Naive B cell (primary cell): Measurements from ENCODE around the gene ZSWIM3. TPM values are rescaled to one million over a fixed set of nuclear protein-coding genes. Genes with fewer than 3 reads are reported as not detected.
A peak's percentile ranks its signal among the peaks of the same experiment; 100 is the strongest.
"Not testable (repeated sequence)": the region's sequence is repeated elsewhere in the genome, so short reads cannot be mapped to it uniquely, and the experiment has no call there.

Experiments
- ATAC-seq, 2 donors: fragments of 150-1000 bp; cut with Tn5 transposase; 2 replicates each; pipeline ENCODE4 v1.10.0; 2021; ENCODE audit warnings: low read depth in 2 of 2, mild to moderate bottlenecking in 2 of 2, moderate library complexity in 2 of 2
- DNase-seq: peaks from one replicate; pipeline ENCODE4 v3.0.0; 2022
- H3K27ac Mint-ChIP-seq, 6 donors: one replicate each; pipeline ENCODE4 v1.8.0; 2020 to 2022; ENCODE audit warnings: mild to moderate bottlenecking in 6 of 6, mixed read lengths in 6 of 6, moderate library complexity in 5 of 6, inconsistent platforms in 2 of 6
- H3K27me3 Mint-ChIP-seq, 3 donors: one replicate each; pipeline ENCODE4 v1.8.0; 2021 to 2022; ENCODE audit warnings: mixed read lengths in 3 of 3, mild to moderate bottlenecking in 1 of 3
- H3K36me3 Mint-ChIP-seq, 2 donors: one replicate each; pipeline ENCODE4 v1.8.0; 2020 to 2022; ENCODE audit warnings: mixed read lengths in 2 of 2, inconsistent platforms in 1 of 2, mild to moderate bottlenecking in 1 of 2
- H3K4me1 Mint-ChIP-seq, 3 donors: one replicate each; pipeline ENCODE4 v1.8.0; 2020 to 2022; ENCODE audit warnings: mixed read lengths in 3 of 3, inconsistent platforms in 1 of 3, mild to moderate bottlenecking in 1 of 3, moderate library complexity in 1 of 3
- H3K4me3 Mint-ChIP-seq, 8 donors: one replicate each; pipeline ENCODE4 v1.8.0; 2020 to 2022; ENCODE audit warnings: mild to moderate bottlenecking in 8 of 8, mixed read lengths in 8 of 8, moderate library complexity in 8 of 8, inconsistent platforms in 2 of 8
- H3K9me3 Mint-ChIP-seq, 7 donors: one replicate each; pipeline ENCODE4 v1.8.0; 2020 to 2022; ENCODE audit warnings: mixed read lengths in 7 of 7, mild to moderate bottlenecking in 5 of 7, inconsistent platforms in 2 of 7, moderate library complexity in 1 of 7
- polyA plus RNA-seq, 6 donors: library from polyadenylated mRNA; unstranded; fragments of 300-500 nt; fragmentation: Illumina TruSeq; gene quantifications; one replicate each; pipeline ENCODE4 v1.2.3, GENCODE V29; 2021; ENCODE audit warnings: low read depth in 6 of 6

ZSWIM3 gene
- polyA plus RNA-seq, 6 donors from 2014 or later = 1.3 to 2.9 (median 1.8) TPM; not detected in 1

DNA sequence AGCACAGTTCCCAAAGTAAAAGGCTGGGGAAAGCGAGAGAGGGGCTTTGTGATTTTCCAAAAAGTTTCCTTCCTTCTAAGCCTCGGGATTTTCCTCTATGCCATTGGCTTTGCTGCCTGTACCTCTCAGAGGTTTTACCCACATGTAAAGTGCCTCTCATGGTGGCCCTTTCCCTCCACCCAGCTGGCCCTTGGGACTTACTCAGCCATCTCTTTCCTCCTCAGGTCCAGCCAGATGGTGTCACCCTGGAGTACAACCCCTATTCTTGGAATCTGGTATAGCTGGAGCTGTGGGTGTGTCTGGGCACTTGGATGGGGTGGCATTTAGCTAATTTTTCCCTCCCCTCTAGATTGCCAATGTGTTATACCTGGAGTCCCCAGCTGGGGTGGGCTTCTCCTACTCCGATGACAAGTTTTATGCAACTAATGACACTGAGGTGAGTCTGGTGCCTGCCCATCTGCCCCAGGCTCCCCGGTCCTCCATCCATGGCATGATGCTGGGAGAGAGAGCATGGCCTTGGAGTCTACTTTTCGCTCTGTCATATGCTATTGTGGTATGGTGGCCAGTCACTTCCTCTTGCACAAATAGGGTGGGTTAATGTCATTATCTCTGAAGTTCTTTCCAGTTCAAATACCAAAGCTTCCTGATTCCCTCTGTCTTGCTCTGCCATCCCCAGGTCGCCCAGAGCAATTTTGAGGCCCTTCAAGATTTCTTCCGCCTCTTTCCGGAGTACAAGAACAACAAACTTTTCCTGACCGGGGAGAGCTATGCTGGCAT is 34.8 kb downstream of the ZSWIM3 start:
- Mint-ChIP-seq H3K9me3 (no peaks in the 10 kb centered on the region), H3K4me3 (peak overlapping the region; percentile 91 to 98 (median 95)), H3K27me3 (no peaks in the 10 kb centered on the region), H3K36me3 (peaks cover 0 to 5% of the 10 kb centered on the region in 2 donors), H3K4me1 (peaks cover 21 to 32% (median 29%) of the 10 kb centered on the region in 3 donors), H3K27ac (peak overlapping the region in 5 of 6 donors; percentile 46 to 93 (median 74))
- DNase-seq (no peak), ATAC-seq (no peak)

DNA sequence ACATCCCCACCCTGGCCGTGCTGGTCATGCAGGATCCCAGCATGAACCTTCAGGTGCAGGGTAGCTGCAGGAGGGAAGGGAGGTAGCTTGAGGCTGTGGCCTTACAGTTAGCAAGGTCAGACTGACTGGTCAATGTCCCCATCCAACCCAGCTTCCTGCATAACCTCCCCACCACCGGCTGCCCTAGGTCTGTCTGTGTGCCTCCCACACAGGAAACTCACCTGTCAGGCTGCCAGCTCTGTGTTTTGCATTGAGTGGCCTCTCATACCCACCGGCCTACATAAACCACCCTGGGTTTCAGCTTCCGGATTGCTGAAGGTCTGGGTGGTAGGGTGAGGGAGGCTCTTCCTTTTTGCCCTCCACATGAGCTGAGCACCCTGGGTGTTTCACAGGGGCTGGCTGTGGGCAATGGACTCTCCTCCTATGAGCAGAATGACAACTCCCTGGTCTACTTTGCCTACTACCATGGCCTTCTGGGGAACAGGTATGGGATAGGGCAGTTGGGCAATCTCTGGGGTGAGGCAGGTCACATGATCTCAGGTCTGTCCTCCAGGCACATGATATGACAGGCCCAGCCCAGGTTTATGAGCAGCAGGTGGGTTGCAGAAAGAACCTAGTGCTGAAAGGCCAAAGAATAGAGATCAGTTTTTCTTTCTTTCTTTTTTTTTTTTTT is 35.5 kb downstream of the ZSWIM3 start:
- H3K36me3 Mint-ChIP-seq = peaks cover 0 to 5% of the 10 kb centered on the region in 2 donors

DNA sequence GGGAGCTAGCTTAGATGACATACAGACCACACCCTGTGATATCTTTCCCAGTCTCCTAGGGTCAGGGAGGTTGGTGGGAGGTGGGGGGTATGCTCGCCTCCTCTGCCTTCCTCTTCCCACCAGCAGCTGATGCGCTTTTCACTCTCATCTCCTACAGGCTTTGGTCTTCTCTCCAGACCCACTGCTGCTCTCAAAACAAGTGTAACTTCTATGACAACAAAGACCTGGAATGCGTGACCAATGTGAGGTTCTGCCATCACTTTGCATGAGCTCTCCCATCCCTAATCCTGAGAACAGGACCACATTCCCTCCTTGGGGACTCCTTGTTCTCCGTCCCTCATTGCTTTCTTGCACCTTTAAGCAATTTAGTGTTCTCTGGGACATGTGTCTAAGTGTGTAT is 36.4 kb downstream of the ZSWIM3 start:
- DNase-seq (no peak), ATAC-seq (no peak)
- H3K27ac Mint-ChIP-seq = no peak overlapping the region
- peaks cover 1 to 5% of the 10 kb centered on the region in 2 donors for H3K36me3 Mint-ChIP-seq
- peaks cover 24 to 32% (median 32%) of the 10 kb centered on the region in 3 donors for H3K4me1 Mint-ChIP-seq
- no peaks in the 10 kb centered on the region for H3K9me3 Mint-ChIP-seq
- no peaks in the 10 kb centered on the region for H3K27me3 Mint-ChIP-seq
- H3K4me3 Mint-ChIP-seq = peak overlapping the region in 5 of 8 donors; percentile 21 to 80 (median 42)

More for the DNA sequence above, 35.5 kb downstream of the ZSWIM3 start:
- DNase-seq (no peak), ATAC-seq (no peak)
- peaks cover 21 to 32% (median 29%) of the 10 kb centered on the region in 3 donors for H3K4me1 Mint-ChIP-seq
- peak overlapping the region in 7 of 8 donors; percentile 91 to 98 (median 94) for H3K4me3 Mint-ChIP-seq
- no peaks in the 10 kb centered on the region for H3K9me3 Mint-ChIP-seq
- peak overlapping the region in 4 of 6 donors; percentile 36 to 93 (median 60) for H3K27ac Mint-ChIP-seq
- no peaks in the 10 kb centered on the region for H3K27me3 Mint-ChIP-seq

DNA sequence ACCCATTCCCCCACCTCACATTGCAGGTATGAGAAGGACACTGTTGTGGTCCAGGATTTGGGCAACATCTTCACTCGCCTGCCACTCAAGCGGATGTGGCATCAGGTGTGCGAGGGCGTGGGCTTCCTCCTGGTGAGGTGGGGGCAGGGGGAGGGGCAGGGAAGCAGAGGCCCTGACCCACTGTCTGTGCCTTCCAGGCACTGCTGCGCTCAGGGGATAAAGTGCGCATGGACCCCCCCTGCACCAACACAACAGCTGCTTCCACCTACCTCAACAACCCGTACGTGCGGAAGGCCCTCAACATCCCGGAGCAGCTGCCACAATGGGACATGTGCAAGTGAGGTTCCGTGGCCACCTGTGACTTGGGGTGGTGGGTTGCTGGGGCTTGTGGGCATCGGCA is 37.4 kb downstream of the ZSWIM3 start:
- Mint-ChIP-seq H3K9me3 (no peaks in the 10 kb centered on the region), H3K4me3 (peak overlapping the region in 1 of 8 donors; percentile 80), H3K27me3 (no peaks in the 10 kb centered on the region), H3K27ac (no peak overlapping the region), H3K4me1 (peaks cover 25 to 30% (median 27%) of the 10 kb centered on the region in 3 donors), H3K36me3 (peaks cover 4 to 5% of the 10 kb centered on the region in 2 donors)
- ATAC-seq (no peak), DNase-seq (no peak)

DNA sequence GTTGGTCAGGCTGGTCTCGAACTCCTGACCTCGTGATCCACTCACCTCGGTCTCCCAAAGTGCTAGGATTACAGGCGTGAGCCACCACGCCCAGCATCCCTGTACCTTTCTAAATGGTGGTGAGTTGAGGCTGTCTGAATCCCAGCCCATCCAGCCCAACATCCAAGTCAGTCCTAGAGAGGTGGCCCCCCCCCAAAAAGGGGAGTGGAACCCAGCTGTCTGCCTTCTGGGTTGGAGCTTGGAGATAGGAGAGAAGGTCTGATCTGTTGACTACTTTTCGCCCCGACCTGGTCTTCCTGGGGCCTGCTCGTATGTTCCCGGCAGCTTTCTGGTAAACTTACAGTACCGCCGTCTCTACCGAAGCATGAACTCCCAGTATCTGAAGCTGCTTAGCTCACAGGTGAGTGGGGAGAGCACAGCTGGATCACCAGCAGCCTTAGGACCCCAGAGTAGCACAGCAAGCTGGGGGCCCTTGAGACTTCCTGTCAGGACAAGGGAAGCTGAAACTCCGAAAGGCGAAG is 39.3 kb downstream of the ZSWIM3 start:
- Mint-ChIP-seq H3K36me3 (peaks cover 4 to 5% of the 10 kb centered on the region in 2 donors), H3K4me3 (no peak overlapping the region), H3K27me3 (no peaks in the 10 kb centered on the region), H3K27ac (peak overlapping the region in 1 of 6 donors; percentile 54), H3K9me3 (no peaks in the 10 kb centered on the region), H3K4me1 (peaks cover 14 to 18% (median 17%) of the 10 kb centered on the region in 3 donors)
- DNase-seq (no peak), ATAC-seq (no peak)

DNA sequence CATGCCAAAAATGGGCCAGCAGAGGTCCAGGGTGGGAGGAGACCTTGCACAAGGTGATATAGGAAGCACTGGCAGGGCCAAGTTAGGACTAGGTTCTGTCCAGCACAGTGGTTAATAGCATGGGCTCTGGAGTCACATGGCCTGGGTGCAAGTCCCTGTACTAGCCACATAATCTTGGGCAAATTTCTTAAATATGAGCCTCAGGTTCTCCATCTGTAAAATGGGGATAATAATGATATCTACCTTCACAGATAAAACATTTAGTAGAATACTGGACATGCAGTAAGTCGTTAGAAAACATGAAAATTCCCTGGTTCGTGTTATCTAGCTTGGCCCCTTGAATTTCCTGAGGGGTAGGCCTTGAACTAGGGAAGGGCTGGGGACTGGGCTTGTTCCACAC is 39.9 kb downstream of the ZSWIM3 start:
- H3K9me3 Mint-ChIP-seq = no peaks in the 10 kb centered on the region
- peaks cover 11 to 15% (median 12%) of the 10 kb centered on the region in 3 donors for H3K4me1 Mint-ChIP-seq
- peaks cover 4 to 5% of the 10 kb centered on the region in 2 donors for H3K36me3 Mint-ChIP-seq
- ATAC-seq = no peak
- no peak overlapping the region for H3K4me3 Mint-ChIP-seq
- no peaks in the 10 kb centered on the region for H3K27me3 Mint-ChIP-seq
- no peak for DNase-seq
- H3K27ac Mint-ChIP-seq = peak overlapping the region in 1 of 6 donors; percentile 23

DNA sequence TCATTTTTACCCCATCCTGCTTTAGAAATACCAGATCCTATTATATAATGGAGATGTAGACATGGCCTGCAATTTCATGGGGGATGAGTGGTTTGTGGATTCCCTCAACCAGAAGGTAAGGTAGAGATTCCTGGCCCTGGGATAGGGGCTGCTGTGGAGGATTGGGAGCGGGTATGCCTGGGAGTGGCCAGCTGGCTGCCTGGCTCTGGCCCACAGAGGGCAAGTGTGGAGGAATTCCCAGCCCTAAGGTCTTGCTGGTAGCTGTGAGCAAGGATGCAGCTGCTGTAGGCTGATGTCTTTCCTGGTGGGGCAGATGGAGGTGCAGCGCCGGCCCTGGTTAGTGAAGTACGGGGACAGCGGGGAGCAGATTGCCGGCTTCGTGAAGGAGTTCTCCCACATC is 40.3 kb downstream of the ZSWIM3 start:
- no peak for DNase-seq
- Mint-ChIP-seq H3K27ac (peak overlapping the region in 2 of 6 donors; percentile 6 to 23), H3K9me3 (no peaks in the 10 kb centered on the region), H3K27me3 (no peaks in the 10 kb centered on the region), H3K4me3 (no peak overlapping the region), H3K36me3 (peaks cover 4 to 5% of the 10 kb centered on the region in 2 donors), H3K4me1 (peaks cover 7 to 13% (median 9%) of the 10 kb centered on the region in 3 donors)
- no peak for ATAC-seq

DNA sequence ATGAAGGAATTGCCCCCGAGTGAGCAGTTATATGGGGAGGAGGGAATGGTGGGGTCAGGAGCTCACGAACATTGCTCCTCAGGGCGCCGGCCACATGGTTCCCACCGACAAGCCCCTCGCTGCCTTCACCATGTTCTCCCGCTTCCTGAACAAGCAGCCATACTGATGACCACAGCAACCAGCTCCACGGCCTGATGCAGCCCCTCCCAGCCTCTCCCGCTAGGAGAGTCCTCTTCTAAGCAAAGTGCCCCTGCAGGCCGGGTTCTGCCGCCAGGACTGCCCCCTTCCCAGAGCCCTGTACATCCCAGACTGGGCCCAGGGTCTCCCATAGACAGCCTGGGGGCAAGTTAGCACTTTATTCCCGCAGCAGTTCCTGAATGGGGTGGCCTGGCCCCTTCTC is 40.9 kb downstream of the ZSWIM3 start:
- H3K9me3 Mint-ChIP-seq = no peaks in the 10 kb centered on the region
- peaks cover 4 to 5% of the 10 kb centered on the region in 2 donors for H3K36me3 Mint-ChIP-seq
- H3K4me1 Mint-ChIP-seq = peaks cover 5 to 19% (median 9%) of the 10 kb centered on the region in 3 donors
- H3K27me3 Mint-ChIP-seq = no peaks in the 10 kb centered on the region
- no peak overlapping the region for H3K4me3 Mint-ChIP-seq
- DNase-seq (no peak), ATAC-seq (no peak)
- H3K27ac Mint-ChIP-seq = no peak overlapping the region

DNA sequence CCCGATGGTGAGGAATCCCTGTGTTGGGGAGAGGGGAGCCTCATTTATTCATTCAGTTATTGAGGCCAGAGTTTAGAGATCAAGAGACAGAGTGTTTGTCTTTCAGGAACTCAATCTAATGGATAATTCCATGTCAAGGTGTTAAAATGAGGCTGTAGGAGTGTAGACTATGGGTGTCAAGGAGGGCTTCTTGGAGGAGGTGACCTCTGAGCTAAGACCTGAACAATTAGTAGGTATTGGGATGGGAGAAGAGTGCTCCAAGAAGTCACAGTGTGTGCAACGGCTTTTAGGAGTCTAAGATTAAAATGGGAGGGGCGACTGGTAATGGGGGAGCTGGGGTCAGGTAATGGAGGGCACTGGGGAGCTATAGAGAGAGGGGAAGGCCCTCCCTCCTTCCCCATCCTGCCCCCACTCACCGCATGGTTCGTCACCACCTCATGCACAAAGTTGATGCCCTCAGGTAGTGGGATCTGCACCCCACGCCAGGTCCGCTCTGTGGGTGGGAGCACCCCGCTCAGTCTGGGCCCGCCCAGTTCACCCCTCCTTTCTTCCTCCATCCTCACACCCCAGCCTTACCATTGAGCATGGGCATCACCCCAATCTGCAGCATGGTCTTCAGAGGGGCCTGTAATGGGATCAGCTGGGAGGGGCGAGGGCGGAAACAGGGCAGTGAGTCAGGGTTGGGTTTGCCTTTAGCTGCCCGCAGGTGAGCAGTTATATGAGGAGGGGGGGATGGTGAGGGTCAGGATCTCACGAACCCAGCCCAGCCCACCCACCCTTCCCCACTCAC is 41.8 kb downstream of the ZSWIM3 start:
- H3K27ac Mint-ChIP-seq = peak overlapping the region in 2 of 6 donors; percentile 68 to 92
- no peak for ATAC-seq
- no peak for DNase-seq
- H3K9me3 Mint-ChIP-seq = no peaks in the 10 kb centered on the region
- H3K36me3 Mint-ChIP-seq = peaks cover 0 to 4% of the 10 kb centered on the region in 2 donors
- peaks cover 5 to 18% (median 6%) of the 10 kb centered on the region in 3 donors for H3K4me1 Mint-ChIP-seq
- no peak overlapping the region for H3K4me3 Mint-ChIP-seq
- H3K27me3 Mint-ChIP-seq = no peaks in the 10 kb centered on the region

DNA sequence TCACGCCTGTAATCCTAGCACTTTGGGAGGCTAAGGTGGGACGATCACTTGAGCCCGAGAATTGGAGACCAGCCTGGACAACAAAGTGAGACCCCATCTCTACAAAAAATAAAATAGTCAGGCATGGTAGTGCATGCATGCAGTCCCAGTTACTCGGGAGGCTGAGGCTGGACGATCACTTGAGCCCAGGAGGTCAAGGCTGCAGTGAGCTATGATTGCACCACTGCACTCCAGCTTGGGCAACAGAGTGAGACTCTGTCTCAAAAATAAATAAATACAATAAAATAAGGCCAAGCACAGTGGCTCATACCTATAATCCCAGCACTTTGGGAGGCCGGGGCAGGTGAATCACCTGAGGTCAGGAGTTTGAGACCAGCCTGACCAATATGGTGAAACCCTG is 43.9 kb downstream of the ZSWIM3 start:
- H3K4me1 Mint-ChIP-seq = peaks cover 5 to 18% (median 6%) of the 10 kb centered on the region in 3 donors
- not testable (repeated sequence) for DNase-seq, H3K27me3 Mint-ChIP-seq, ATAC-seq, H3K9me3 Mint-ChIP-seq, H3K4me3 Mint-ChIP-seq, H3K27ac Mint-ChIP-seq, H3K36me3 Mint-ChIP-seq

DNA sequence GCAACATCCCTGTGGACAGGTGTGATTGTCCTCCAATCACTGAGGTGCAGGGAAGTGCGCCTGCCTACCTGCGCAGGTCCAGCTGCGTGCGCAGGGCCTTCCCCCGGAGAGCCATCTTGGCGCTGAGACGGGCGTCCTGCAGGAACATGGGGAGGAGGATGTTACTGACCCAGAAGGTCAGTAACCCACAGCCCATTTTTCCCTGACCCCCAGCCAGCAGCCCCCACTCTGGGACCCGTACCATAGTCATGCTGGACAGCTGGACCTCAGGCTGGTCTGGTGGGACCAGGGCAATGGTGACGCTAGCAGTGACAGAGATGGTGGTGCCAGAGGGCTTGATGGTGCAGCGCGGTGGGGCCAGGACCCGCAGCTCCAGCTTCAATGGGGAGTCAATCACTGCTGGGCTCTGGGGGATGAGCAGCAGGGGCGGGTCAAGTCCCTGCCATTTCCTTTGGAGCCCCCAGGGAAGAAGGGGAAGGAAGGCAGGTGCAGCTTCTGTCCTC is 44.8 kb downstream of the ZSWIM3 start:
- no peak overlapping the region for H3K27ac Mint-ChIP-seq
- DNase-seq = no peak
- H3K4me3 Mint-ChIP-seq = no peak overlapping the region
- no peak for ATAC-seq
- H3K4me1 Mint-ChIP-seq = peaks cover 5 to 18% (median 6%) of the 10 kb centered on the region in 3 donors
- H3K9me3 Mint-ChIP-seq = no peaks in the 10 kb centered on the region
- H3K27me3 Mint-ChIP-seq = no peaks in the 10 kb centered on the region
- peaks cover 0 to 4% of the 10 kb centered on the region in 2 donors for H3K36me3 Mint-ChIP-seq

DNA sequence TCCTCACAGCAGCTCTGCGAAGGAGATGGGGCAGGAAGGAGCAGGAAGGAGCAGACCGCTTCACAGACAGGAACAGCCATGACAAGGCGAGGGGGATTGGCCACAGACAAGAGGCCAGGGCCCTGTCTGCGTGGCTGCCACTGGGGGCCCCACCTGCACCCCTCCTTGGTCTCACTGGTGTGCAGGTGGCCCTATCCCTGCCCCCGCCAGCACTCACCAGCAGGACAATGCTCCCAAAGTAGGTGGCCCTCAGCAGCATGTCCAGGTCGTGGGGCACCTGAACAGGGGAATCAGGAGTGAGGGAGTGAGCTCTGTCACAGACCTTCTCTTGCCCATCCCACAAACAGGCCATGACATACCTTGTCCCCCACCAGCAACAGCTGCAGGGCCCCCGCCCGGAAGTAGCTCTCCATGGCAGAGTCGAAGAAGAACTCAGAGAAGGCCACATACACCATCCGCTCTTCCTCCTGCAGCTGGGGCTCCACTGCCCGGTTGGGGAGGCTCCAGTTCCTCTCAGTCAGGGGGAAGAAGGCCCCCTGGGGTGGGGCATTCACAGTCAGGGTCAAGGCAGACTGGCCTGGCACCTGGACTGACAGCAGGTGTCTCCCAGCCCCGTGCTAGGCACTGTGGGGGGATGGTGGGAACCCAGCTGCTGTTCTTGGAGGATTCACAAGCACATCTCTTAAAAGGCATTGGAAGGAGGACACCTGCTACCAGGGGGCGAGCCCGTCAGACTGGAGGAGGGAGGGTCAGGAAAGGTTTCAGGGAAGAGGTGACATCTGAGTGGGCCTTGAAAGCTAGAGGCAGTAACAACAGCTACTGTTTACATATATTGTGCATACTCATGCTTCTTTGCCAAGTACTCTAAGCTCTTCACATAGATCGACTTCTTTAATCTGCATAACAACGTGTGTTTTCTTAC is 47.4 kb downstream of the ZSWIM3 start:
- H3K9me3 Mint-ChIP-seq = no peaks in the 10 kb centered on the region
- no peaks in the 10 kb centered on the region for H3K27me3 Mint-ChIP-seq
- H3K27ac Mint-ChIP-seq = no peak overlapping the region
- no peak for DNase-seq
- H3K4me3 Mint-ChIP-seq = no peak overlapping the region
- peaks cover 0 to 11% (median 9%) of the 10 kb centered on the region in 3 donors for H3K4me1 Mint-ChIP-seq
- no peaks in the 10 kb centered on the region for H3K36me3 Mint-ChIP-seq
- no peak for ATAC-seq
